ENCODE data around the gene PRSS1.

The PRSS1 gene

DNA sequence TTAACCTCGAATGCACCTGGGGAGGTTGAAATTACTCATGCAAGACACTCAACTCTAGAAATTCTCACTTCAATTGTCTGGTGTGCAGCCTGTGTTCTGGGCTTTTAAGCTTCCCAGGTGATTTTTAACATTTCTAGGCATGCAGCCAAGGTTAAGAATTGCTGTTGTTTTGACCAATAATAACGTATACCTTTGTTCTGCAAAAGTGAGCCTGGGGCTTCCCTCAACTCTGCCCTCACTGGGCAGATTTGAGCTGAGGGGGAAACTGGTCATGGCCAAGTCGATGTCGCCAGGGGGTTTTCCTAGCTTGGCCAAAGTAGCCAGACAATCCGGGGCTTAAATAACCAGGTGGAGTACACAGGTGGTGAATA is 22.1 kb downstream of the PRSS1 start:
- Histone ChIP-seq H3K4me3 (IDR thresholded peaks at IDR 0.05; ENCODE audit: insufficient read depth, low read depth, low read length) (no peak overlapping the region), H3K4me2 (peak overlapping the region; percentile 37), H3K27ac (peak overlapping the region; percentile 59), H2AFZ (ENCODE audit: low read depth) (no peak overlapping the region), H3K79me2 (ENCODE audit: insufficient read depth, low read depth) (no peaks in the 10 kb centered on the region), H3K27me3 (ENCODE audit: insufficient read depth, low read depth) (no peaks in the 10 kb centered on the region), H4K20me1 (ENCODE audit: insufficient read depth) (no peaks in the 10 kb centered on the region), H3K4me1 (ENCODE audit: low read depth, poor library complexity, severe bottlenecking) (peaks cover 38% of the 10 kb centered on the region), H3K9ac (no peak overlapping the region; the same call in 1 of the 2 replicates), H3K36me3 (ENCODE audit: insufficient read depth) (no peaks in the 10 kb centered on the region)
- TF ChIP-seq, protein P1, sequence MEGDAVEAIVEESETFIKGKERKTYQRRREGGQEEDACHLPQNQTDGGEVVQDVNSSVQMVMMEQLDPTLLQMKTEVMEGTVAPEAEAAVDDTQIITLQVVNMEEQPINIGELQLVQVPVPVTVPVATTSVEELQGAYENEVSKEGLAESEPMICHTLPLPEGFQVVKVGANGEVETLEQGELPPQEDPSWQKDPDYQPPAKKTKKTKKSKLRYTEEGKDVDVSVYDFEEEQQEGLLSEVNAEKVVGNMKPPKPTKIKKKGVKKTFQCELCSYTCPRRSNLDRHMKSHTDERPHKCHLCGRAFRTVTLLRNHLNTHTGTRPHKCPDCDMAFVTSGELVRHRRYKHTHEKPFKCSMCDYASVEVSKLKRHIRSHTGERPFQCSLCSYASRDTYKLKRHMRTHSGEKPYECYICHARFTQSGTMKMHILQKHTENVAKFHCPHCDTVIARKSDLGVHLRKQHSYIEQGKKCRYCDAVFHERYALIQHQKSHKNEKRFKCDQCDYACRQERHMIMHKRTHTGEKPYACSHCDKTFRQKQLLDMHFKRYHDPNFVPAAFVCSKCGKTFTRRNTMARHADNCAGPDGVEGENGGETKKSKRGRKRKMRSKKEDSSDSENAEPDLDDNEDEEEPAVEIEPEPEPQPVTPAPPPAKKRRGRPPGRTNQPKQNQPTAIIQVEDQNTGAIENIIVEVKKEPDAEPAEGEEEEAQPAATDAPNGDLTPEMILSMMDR (conservative IDR thresholded peaks at IDR 0.05; ENCODE audit: low read depth, low read length): no peak

DNA sequence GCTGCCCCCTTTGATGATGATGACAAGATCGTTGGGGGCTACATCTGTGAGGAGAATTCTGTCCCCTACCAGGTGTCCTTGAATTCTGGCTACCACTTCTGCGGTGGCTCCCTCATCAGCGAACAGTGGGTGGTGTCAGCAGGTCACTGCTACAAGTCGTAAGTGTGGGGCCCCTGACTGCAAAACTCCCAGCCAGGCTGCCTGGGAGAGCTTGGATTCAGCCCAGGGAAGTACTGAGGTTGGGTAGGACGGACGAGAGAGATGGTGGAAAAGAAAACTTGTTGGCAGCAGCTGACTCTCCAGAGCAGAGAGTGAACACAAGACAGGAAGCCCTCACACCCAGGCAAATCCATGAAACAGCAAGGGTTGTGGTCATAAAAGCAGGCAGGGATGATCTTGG is 22.8 kb downstream of the PRSS1 start:
- Histone ChIP-seq H3K27ac (peak overlapping the region; percentile 59; the same call in 1 of the 2 replicates), H4K20me1 (ENCODE audit: insufficient read depth) (no peaks in the 10 kb centered on the region), H3K4me2 (peak overlapping the region; percentile 37; the same call in 1 of the 2 replicates), H3K9ac (no peak overlapping the region), H3K4me3 (IDR thresholded peaks at IDR 0.05; ENCODE audit: insufficient read depth, low read depth, low read length) (no peak overlapping the region), H3K79me2 (ENCODE audit: insufficient read depth, low read depth) (no peaks in the 10 kb centered on the region), H3K36me3 (ENCODE audit: insufficient read depth) (no peaks in the 10 kb centered on the region), H3K27me3 (ENCODE audit: insufficient read depth, low read depth) (no peaks in the 10 kb centered on the region), H2AFZ (ENCODE audit: low read depth) (no peak overlapping the region), H3K4me1 (ENCODE audit: low read depth, poor library complexity, severe bottlenecking) (peaks cover 38% of the 10 kb centered on the region)
- TF ChIP-seq, protein P1 (conservative IDR thresholded peaks at IDR 0.05; ENCODE audit: low read depth, low read length): no peak

- H2AFZ ChIP-seq (ENCODE audit: low read depth): no peak overlapping the region
- no peak overlapping the region for H3K4me3 ChIP-seq (IDR thresholded peaks at IDR 0.05; ENCODE audit: insufficient read depth, low read depth, low read length)
- no peaks in the 10 kb centered on the region for H3K27me3 ChIP-seq (ENCODE audit: insufficient read depth, low read depth)
- H4K20me1 ChIP-seq (ENCODE audit: insufficient read depth): no peaks in the 10 kb centered on the region
- H3K36me3 ChIP-seq (ENCODE audit: insufficient read depth): no peaks in the 10 kb centered on the region
- H3K79me2 ChIP-seq (ENCODE audit: insufficient read depth, low read depth): no peaks in the 10 kb centered on the region
- peak overlapping the region; percentile 59; the same call in 1 of the 2 replicates for H3K27ac ChIP-seq
- H3K9ac ChIP-seq: no peak overlapping the region
- H3K4me1 ChIP-seq (ENCODE audit: low read depth, poor library complexity, severe bottlenecking): peaks cover 38% of the 10 kb centered on the region
- TF ChIP-seq, protein P1 (conservative IDR thresholded peaks at IDR 0.05; ENCODE audit: low read depth, low read length): no peak
- no peak overlapping the region for H3K4me2 ChIP-seq
Observed at GRCh38 chr7:142772673-142773072, 23.4 kb downstream of the PRSS1 start.

GRCh38 chr7:142773230-142773629 is 24.0 kb downstream of the PRSS1 start:
- Histone ChIP-seq H3K36me3 (ENCODE audit: insufficient read depth) (no peaks in the 10 kb centered on the region), H2AFZ (ENCODE audit: low read depth) (no peak overlapping the region), H3K79me2 (ENCODE audit: insufficient read depth, low read depth) (no peaks in the 10 kb centered on the region), H3K9ac (no peak overlapping the region), H3K4me1 (ENCODE audit: low read depth, poor library complexity, severe bottlenecking) (peaks cover 38% of the 10 kb centered on the region), H4K20me1 (ENCODE audit: insufficient read depth) (no peaks in the 10 kb centered on the region), H3K4me3 (IDR thresholded peaks at IDR 0.05; ENCODE audit: insufficient read depth, low read depth, low read length) (no peak overlapping the region), H3K4me2 (no peak overlapping the region), H3K27ac (no peak overlapping the region), H3K27me3 (ENCODE audit: insufficient read depth, low read depth) (no peaks in the 10 kb centered on the region)
- TF ChIP-seq, protein P1 (conservative IDR thresholded peaks at IDR 0.05; ENCODE audit: low read depth, low read length): no peak

Data from KMS-11 (cell line).